Activated naive CD4-positive, alpha-beta T cell treated with anti-CD3 and anti-CD28 coated beads, Interleukin-2, amount 50 U/mL, for 72 hours (primary cell): ENCODE measurements around the gene MLPH. TPM values are rescaled to one million over a fixed set of nuclear protein-coding genes. Genes with fewer than 3 reads are reported as not detected.
A peak's percentile ranks its signal among the peaks of the same experiment; 100 is the strongest.

Source experiments
- ATAC-seq, 2 donors: fragments of 150-1000 bp; cut with Tn5 transposase; 2 replicates each; pipeline ENCODE4 v1.10.0; 2021; ENCODE audit warnings: mild to moderate bottlenecking in 2 of 2, moderate library complexity in 2 of 2
- DNase-seq, 2 donors: peaks; one replicate each; pipeline ENCODE4 v3.0.0; 2021 to 2022; ENCODE audit warnings: low spot score in 2 of 2
- H3K27ac Mint-ChIP-seq, 2 donors: one replicate each; pipeline ENCODE4 v1.8.0; 2022; ENCODE audit warnings: mild to moderate bottlenecking in 2 of 2, mixed read lengths in 2 of 2
- H3K36me3 Mint-ChIP-seq, 2 donors: one replicate each; pipeline ENCODE4 v1.8.0; 2022; ENCODE audit warnings: mixed read lengths in 2 of 2
- H3K9me3 Mint-ChIP-seq, 2 donors: one replicate each; pipeline ENCODE4 v1.8.0; 2022; ENCODE audit warnings: mixed read lengths in 2 of 2
- total RNA-seq, 2 donors: library from RNA; stranded (reverse); gene quantifications; one replicate each; pipeline ENCODE4 v1.2.3, GENCODE V29; 2022

Gene MLPH
- total RNA-seq, 2 donors from 2014 or later = not detected

DNA sequence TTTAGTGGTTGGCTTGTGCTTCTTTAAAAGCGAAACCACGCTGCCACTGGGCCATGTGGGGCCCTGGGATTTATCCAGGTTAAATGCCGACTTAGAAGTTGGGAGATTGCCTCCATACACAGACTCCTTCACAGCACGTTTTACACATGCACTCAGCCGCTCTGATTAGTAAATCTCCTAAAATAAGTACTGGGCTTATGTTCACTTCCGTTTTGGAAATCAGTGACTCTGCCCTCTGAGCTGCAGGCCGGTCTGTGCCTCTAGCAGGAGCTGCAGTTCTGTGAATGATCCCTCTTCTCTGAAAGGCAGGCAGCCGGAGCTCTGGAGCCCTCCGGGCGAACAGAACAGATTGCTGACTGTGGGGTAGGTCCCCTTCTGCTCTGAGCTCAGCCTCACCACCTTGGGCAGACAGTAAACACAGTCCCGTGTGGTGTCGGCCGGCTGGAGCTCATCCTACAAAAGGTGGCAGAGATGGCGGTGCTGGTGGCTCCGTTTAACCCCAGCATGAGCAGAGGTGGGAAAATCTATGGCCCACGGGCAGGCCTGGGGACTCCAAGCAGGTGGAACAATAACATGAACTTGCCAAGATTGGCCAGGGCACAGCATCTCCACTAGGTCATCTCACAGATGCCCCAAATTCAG, 113.3 kb downstream of the MLPH start:
- DNase-seq = no peak
- no peaks in the 10 kb centered on the region for H3K36me3 Mint-ChIP-seq
- ATAC-seq = no peak
- H3K9me3 Mint-ChIP-seq = no peaks in the 10 kb centered on the region
- peak overlapping the region in 1 of 2 donors; percentile 5 for H3K27ac Mint-ChIP-seq

DNA sequence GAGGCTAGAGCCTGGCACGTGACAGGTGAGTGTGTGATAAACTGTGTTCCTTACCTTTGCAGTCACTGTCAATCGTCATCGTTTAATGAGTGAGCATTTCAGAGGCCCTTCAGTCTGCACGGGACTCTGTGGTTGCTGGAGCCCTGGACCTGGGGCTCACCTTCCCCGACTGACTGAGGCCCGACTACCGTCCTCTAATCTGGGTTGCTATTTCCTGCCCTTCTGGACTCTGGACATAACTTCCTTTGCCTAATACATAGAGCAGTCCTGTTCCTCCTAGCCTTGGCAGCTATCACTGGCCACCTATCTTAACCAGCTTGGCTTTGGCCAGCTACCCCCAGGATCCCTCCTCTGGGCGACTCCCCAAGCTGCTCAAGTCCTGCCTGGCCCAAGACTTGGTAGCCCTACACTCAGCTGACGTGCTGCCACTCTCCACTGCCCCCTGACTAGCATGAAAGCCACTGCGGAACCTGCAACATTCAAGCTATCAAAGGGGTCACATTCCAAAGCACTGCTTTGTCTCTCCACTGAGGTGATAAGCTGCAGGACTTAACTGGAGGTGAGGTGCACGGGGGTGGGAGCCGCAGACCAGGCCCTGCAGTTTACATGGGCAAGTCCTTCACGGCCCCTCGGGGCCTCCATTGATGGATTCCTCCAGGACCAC, 114.5 kb downstream of the MLPH start:
- peak overlapping the region; percentile 5 to 44 for H3K27ac Mint-ChIP-seq
- H3K36me3 Mint-ChIP-seq = no peaks in the 10 kb centered on the region
- H3K9me3 Mint-ChIP-seq = no peaks in the 10 kb centered on the region
- DNase-seq (no peak), ATAC-seq (no peak)

DNA sequence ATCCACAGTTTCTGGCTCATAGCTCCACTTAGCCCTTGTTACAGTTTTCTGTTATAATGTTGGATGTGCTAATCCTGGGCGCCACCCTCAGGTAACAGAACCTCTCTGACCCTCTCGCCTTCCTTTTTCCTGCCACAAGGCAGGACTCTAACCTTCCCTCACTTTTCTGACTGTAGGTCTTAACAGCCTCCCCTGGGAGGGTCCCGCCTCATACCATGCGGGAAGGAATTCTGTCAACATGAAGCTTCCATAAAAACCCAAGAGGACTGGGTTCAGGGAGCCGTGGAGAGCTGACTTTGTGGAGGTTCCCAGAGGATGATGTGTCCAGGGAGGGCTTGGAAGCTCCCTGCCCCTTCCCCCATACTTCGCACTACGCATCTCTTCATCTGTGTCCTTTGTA, 115.4 kb downstream of the MLPH start:
- DNase-seq (no peak), ATAC-seq (no peak)
- H3K9me3 Mint-ChIP-seq = peaks cover 0 to 5% of the 10 kb centered on the region in 2 donors
- H3K27ac Mint-ChIP-seq = peak overlapping the region in 1 of 2 donors; percentile 83
- no peaks in the 10 kb centered on the region for H3K36me3 Mint-ChIP-seq

DNA sequence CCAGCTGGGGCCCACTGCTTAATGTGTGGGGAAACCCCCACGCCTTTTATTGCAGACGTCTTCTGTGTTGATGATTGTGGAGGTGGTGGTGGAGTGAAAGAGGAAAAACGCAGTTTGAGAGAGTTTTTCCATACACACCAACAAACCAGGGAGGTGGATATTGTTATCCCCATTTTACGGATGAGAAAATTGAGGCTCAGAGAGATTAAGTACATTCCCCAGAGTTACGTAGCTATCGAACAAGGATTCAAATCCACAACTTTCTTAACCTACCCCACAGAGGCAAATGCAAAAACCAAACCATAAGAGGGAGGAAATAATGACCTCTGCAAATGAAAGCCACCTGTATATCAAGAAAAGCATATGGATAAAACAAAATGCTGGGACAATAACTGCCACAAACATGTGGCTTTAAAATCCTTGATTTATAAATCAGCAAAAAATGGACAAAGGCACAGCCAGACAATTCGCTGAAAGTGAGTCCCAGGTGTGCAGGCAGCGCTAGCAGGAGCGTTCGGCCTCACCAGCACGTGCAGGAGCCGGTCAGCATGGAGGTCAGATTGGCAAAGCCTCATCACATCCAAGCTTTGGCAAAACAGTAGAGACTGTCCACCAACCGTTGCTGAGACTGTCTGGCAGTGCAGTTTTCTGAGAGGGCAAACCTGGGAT, 116.1 kb downstream of the MLPH start:
- Mint-ChIP-seq H3K27ac (peak overlapping the region; percentile 83 to 87), H3K36me3 (no peaks in the 10 kb centered on the region), H3K9me3 (peaks cover 0 to 5% of the 10 kb centered on the region in 2 donors)
- DNase-seq (no peak), ATAC-seq (no peak)

DNA sequence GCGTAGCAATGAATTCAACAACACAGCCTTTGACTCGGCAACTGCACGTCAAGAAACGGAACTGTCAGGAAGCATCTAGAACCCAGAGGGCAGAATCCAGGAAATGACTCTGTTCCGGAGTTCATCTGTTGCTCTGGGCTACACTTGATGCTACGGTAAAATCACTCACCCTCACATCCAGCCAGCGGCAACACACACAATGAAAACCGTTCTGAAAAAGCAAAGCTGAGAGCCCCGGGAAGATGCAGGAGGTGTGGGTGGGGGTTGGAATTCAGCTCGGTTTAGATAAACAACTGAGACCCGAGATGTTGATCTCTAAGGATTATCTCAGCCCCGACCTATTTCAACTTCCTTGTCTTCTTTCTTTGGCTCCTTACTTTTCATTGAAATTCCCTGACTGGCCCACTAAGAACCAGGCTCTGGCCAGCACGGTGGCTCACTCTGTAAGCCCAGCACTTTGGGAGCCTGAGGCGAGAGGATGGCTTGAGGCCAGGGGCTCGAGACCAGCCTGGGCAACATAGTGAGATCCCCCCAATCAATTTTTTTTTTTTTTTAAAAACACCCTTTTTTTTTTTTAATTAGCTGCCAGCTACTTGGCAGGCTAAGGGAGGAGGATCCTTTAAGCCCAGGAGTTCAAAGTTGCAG, 116.8 kb downstream of the MLPH start:
- DNase-seq (no peak), ATAC-seq (peak; percentile 88 to 95)
- peaks cover 0 to 5% of the 10 kb centered on the region in 2 donors for H3K9me3 Mint-ChIP-seq
- H3K36me3 Mint-ChIP-seq = no peaks in the 10 kb centered on the region
- peak overlapping the region; percentile 83 to 87 for H3K27ac Mint-ChIP-seq

DNA sequence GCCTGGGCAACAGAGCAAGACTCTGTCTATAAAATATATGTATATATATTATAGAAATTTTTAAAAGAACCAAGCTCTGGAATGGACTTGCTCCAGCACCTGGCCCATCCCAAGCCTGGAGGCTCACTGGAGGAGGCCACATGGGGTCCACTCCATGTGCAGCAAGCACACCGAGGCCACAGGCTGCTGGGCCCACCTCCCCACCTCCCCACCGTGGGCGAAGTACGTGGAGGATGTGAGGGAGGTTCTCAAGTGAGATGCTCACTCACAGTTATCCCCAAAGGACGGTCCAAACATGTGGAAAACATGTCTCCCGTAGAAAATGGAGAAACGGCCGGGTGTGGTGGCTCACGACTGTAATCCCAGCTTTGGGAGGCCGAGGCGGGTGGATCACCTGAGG, 117.3 kb downstream of the MLPH start:
- DNase-seq (no peak), ATAC-seq (no peak)
- Mint-ChIP-seq H3K36me3 (no peaks in the 10 kb centered on the region), H3K27ac (no peak overlapping the region), H3K9me3 (peaks cover 0 to 5% of the 10 kb centered on the region in 2 donors)

Other genes starting within 250 kb of the MLPH start
- gene COL6A3, start 73.1 kb upstream of the MLPH start, total RNA-seq = 10 to 100 TPM; 13.6 to 31.6 TPM
- gene PRLH, start 79.3 kb downstream of the MLPH start, total RNA-seq = not detected
- under 1 TPM in 1 of 2 donors, not detected in 1; 0.88 TPM for gene RAB17, start 103.5 kb downstream of the MLPH start, total RNA-seq
- 100 to 1,000 TPM; 190 to 193 TPM for gene LRRFIP1, start 140.3 kb downstream of the MLPH start, total RNA-seq